GM21786 (cell line): ENCODE data around the gene C15orf40.
"Not testable (repeated sequence)": the region's sequence is repeated elsewhere in the genome, so short reads cannot be mapped to it uniquely, and the experiment has no call there.

Experiments
- ATAC-seq: cut with Tn5 transposase; IDR thresholded peaks from one replicate; pipeline ENCODE4 v1.9.1; 2021; ENCODE audit not compliant: unreplicated experiment

C15orf40 gene

DNA sequence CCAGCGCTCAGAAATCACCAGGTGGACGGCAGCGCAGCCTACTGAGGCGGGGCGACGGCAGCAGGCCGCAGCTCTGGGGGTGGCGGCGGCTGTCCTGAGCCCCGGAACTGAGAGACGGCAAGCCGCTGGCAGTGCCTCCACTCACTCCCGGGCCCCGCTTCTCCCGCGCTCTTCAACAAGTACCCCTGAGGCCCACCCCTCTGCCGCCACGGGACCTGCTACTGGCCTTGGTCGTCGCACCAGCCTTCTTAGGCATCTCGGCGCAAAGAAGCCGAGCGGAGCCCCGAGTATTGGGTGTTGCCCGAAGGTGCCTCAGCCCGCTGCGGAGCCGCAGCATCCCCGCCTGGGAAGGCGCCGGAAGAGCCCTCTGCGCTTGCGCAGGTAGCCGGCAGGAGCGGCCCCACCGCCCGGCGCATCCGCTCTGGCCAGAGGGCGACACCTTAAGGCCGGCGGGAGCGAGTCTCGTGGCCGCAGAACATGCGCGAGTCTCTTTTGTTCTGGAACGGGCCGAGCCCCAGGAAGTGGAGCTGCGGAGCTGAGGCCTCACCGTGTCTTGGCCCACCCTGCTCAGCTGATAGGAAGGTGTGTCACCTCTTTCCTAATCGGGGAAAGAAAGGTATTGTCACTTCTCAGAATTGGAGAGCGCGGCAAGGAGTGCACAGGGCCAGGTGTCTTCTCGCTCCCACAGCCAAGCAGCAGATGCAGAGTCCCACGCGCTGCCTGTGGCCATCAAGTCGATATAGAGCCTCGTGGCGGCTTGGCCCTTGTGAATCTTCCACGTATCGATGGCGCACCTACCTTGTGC, at the start of gene C15orf40:
C15orf40 (minus strand) TSS at position 369 of the 805 bp plus-strand sequence; CDS start at position 337, 32 bp downstream.
- peak; percentile 93 for ATAC-seq

DNA sequence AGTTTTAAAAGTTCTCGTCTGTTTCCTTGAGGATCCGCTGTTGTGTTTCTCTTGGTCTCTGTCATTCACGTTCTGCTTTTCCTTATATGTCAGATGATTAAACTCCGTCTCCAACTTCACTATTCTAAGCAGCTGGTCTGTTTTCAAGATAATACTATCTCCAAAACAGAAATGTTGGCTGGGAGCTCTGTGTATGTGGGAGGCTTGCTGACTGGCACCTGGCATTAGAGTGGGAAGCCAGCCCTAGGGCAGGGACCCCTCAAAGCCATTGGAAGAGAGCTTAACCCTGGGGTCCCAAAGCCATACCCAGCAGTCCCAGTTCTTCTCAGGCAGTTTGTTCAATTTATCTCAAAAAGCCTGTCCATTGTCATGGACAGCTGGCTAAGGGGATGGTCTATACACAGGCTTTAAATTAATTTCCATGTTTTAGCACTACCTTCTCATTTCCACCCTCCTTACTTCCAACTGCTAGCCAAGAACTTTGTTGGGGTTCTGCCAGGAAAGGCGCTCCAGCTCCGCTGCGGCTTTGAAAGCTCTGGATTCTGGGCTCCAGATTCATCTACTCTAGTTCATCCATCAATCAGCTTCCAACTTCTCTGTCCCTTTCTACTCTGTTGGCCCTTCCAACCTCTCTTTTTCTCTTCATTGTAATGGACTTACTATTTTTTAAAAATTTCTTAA, 46.4 kb upstream of the C15orf40 start:
- ATAC-seq = no peak

GRCh38 chr15:83057002-83057401, 45.6 kb upstream of the C15orf40 start:
- ATAC-seq = no peak

GRCh38 chr15:83053151-83053550, 41.7 kb upstream of the C15orf40 start:
- ATAC-seq = no peak

- ATAC-seq = no peak
Measured at GRCh38 chr15:83046558-83047127, 35.2 kb upstream of the C15orf40 start.

GRCh38 chr15:83044156-83044555, 32.7 kb upstream of the C15orf40 start:
- no peak for ATAC-seq

DNA sequence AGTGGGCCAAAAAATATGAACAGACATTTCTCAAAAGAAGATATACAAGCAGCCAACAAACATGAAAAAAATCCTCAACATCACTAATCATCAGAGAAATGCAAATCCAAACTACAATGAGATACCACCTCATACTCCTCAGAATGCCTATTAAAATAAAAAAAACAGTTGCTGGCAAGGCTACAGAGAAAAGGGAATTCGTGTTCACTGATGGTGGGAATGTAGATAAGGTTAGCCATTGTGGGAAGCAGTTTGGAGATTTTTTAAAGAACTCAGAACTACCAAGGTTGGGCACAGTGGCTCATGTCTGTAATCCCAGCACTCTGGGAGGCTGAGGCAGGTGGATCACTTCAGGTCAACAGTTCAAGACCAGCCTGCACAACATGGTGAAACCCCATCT, 27.8 kb upstream of the C15orf40 start:
- no peak for ATAC-seq

DNA sequence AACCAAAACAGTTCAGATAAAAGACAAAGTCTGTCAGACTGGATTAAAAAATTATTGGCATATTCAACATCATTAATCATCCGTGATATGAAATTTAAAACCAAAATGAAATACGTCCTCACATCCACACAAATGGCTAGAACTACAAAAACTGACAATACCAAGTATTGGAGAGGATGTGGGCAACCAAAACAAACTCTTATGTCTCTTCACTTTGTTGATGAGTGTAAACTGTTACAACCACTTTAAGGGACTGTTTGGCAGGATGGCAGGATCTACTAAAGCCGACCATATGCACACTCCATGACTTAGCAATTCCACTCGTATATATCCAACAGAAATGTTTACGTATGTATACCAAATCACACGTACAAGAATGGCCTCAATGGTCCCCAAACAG, 24.8 kb upstream of the C15orf40 start:
- ATAC-seq = no peak

- not testable (repeated sequence) for ATAC-seq
Measured at GRCh38 chr15:83031234-83031633, 19.8 kb upstream of the C15orf40 start.

DNA sequence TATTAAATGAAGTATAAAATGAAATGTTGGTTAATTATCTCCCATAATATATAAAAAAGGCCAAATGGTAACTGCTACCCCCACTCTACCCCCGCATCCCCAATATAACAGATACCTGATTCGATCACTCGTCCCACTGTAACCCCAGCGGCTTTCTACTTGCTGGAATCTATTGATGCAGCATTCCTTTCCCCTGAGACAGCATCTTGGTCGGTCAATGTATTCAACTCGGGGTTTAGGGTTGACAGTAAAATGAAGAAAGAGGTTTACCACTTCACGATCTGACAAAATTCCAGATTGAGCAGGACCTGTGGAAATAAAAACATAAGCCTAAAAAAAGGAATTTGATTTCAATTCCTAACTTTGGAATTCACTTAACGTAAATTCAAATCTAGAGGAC, 18.6 kb upstream of the C15orf40 start:
- no peak for ATAC-seq

DNA sequence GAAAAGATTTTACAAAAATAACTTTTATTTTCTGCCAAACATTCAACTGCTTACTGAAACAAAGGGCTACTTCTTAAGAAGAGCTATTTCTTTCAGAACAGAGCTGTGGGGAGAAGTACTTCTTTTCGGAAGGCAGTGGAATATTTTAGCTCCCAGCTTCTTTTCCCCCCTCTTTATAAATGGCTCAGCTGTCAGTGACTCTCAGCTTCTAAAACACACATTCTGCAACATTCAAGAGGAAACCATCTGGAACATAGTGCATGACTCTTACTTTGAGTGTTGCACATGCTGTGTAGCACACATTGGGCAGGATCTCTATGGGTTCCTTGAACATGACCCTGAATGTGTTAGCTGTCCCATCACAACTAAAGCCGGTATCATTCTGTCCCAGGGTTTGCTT, 7.0 kb upstream of the C15orf40 start:
- no peak for ATAC-seq

DNA sequence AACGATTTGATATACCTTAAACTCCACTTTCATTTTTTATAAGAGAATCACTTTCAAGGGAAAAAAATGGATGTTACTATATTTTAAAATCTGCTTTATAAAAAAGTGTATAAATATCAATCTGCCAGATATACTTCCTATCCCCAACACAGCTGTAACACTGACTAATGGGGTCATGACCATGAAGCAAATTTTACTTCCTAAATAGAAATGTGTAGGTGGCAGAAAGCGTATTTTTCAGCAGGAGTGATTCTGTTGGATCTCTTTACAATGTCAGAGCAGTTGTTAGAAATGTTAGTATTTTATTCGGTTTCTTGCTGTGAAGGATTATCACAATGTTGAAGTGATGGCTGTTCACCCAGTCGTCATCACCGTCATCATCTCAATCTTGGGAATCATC, 5.5 kb upstream of the C15orf40 start:
- ATAC-seq = no peak

DNA sequence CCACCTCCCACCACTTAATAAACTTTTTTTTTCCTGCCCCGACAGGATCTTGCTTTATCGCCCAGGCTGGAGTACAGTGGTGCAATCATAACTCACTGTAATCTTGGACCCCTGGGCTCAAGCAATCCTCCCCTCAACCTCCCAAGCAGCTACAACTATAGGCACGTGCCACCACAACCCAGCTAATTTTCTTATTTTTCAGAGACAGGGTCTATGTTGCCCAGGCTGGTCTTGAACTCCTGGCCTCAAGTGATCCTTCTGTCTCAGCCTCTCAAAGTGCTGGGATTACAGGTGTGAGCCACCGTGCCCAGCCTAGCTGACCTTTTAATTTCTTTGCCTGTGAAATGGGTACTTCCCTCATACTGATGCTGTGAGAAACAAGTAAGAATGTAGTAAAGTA, 3.9 kb upstream of the C15orf40 start:
- no peak for ATAC-seq

GRCh38 chr15:83014205-83014653, 2.8 kb upstream of the C15orf40 start:
- no peak for ATAC-seq

- no peak for ATAC-seq
Measured at GRCh38 chr15:83012636-83013035, 1.2 kb upstream of the C15orf40 start.

- ATAC-seq = no peak
Measured at GRCh38 chr15:83012076-83012426, 612 bp upstream of the C15orf40 start.

GRCh38 chr15:83010709-83011270, 649 bp downstream of the C15orf40 start:
- ATAC-seq = peak; percentile 58

DNA sequence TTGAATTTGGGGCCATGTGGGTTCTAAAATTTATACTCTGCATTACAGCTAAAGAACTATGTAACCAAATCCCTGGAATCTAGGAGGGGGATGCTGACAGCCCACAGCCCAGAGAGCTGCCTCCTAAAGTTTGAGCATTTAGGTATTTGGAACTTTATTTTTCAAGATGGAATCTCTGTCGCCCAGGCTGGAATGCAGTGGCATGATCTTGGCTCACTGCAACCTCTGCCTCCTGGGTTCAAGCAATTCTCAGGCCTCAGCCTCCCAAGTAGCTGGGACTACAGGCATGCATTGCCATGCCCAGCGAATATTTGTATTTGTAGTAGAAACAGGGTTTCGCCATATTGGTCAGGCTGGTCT, 10.8 kb downstream of the C15orf40 start:
- not testable (repeated sequence) for ATAC-seq

DNA sequence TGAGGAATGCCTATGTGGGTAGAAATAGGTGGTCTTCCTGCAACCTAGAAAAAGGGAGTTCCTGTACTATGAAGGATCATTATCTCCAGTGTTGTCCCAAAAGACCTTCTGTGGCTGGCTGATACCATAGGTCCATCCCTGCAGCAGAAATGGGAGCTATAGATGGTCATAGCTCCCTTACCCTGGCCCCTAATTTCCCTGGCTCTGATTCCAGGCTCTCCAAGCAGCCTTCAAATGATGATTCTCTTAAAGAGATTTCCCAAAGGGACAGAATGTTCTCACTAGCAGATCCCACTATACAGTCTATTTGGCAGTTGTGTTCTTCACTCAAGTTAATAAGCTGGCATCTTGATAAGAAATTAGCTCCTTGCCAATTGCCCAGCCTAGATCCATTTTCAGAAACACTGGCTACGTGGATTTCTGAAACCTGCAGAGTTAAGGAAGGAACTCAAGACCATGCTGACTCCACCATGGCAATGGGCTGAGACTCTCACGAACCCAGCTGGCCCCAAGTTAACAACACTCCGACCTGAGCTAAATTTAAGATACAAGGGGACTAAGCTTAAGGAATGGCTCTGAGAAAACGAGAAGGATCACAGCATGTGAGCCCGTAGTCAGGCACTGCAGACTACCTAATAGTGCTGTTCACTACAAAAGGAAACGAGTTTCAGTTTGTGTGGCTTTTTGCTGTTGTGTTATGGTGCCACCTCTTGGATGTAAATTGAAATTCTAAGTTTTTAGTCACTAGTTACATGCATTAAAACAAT, 11.4 kb downstream of the C15orf40 start:
- peak; percentile 70 for ATAC-seq

DNA sequence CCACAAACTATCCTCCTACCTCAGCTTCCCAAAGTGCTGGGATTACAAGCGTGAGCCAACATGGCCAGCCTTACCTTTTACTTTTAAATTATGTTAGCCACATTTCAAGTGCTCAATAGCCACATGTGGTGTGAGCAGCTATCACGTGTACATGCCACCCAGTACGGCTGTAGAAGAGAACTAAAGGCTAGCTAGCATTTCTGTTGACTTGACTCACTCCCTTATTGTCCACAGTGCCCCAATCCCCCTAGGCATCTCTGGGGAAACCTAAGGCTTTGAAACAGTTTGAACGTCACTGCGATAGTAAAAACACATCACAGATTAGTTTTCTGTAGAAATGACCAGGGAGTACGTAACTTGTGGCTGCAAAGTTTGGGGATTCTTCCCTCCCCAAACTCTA, 12.0 kb downstream of the C15orf40 start:
- no peak for ATAC-seq

DNA sequence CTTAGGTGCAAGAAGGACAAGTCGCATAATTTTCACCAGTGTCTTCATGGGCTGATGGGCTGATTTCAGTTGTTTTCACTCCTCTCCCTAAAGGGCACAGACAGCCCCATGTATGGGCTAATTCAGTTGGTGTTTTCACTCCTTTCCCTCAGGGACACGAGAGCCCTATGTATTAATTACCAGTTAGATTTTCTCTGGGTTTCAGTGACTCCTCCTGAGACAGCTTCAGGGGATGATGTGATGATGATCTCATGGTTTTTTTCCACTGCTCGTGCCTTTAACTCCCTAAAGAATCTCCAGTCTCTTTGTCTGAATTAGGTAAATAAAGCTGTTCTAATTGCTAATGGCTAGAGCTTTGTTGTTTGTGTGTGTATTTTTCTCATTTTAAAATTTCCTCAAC, 15.5 kb downstream of the C15orf40 start:
- no peak for ATAC-seq
